Thyroid gland (tissue), 4 donors: ENCODE results near the gene ACAP3.

Experiments used
- POLR2A ChIP-seq, 2 donors: fragments of 450-650 bp; IDR thresholded peaks; one replicate each; pipeline ENCODE4 v1.6.1; 2017; ENCODE audit warnings: antibody characterized with exemption in 2 of 2, mild to moderate bottlenecking in 2 of 2, moderate library complexity in 1 of 2
- TF ChIP-seq, protein P1 (sequence below), 6 experiments: fragments of 200-600 bp in 3 of 6; fragments of 450-650 bp in 3 of 6; sonication (generic) in 3 of 6; IDR thresholded peaks; one replicate each; pipeline ENCODE4 v1.5.1; 2016 to 2019; ENCODE audit warnings: antibody characterized with exemption in 6 of 6, mild to moderate bottlenecking in 2 of 6, inconsistent platforms in 1 of 6, moderate library complexity in 1 of 6

DNA sequence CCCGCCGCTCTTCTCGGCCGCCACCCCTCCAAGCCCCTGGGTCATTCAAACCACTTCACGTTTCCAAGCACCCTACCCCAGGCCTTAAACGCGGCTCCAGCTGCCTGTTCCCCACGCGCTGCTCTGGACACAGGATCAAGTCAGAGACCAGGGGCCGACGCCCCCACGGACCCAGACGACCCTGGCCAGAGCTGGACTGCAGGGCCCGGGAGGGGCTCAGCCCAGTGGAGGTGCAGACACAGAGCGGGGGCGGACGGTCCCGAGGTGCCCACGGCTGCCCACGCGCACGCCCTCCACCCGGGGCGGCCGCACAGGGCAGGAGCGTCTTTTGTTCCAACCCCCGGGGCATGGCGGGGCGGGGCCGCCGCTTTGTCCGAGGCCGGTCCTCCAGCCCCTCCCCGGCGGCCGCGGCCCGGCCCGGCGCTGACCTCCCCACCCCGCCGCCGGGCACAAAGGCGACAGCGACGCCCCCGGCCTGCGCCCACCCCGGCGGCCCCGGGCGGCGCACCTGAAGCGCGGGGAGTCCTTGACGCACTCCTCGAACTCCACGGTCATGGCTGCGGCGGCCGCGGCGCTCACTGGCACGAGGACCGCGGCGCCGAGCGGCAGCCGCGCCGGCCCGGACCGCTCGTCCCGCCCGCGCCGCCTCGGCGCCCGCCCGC is 338 bp downstream of the ACAP3 start:
- TF ChIP-seq, protein P1, sequence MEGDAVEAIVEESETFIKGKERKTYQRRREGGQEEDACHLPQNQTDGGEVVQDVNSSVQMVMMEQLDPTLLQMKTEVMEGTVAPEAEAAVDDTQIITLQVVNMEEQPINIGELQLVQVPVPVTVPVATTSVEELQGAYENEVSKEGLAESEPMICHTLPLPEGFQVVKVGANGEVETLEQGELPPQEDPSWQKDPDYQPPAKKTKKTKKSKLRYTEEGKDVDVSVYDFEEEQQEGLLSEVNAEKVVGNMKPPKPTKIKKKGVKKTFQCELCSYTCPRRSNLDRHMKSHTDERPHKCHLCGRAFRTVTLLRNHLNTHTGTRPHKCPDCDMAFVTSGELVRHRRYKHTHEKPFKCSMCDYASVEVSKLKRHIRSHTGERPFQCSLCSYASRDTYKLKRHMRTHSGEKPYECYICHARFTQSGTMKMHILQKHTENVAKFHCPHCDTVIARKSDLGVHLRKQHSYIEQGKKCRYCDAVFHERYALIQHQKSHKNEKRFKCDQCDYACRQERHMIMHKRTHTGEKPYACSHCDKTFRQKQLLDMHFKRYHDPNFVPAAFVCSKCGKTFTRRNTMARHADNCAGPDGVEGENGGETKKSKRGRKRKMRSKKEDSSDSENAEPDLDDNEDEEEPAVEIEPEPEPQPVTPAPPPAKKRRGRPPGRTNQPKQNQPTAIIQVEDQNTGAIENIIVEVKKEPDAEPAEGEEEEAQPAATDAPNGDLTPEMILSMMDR (IDR thresholded peaks at IDR 0.05) = no peak
- peak in 1 of 2 donors; percentile 46 for TF ChIP-seq POLR2A (IDR thresholded peaks at IDR 0.05)
